Vagina (tissue), 2 donors: ENCODE results near the gene STAMBP.

ENCODE experiments used
- CTCF ChIP-seq, 3 experiments: fragments of 450-650 bp in 2 of 3; fragments of 200-600 bp in 1 of 3; sonication (generic) in 1 of 3; IDR thresholded peaks; one replicate each; pipeline ENCODE4 v1.5.1; 2017 to 2019; ENCODE audit warnings: antibody characterized with exemption in 3 of 3, mild to moderate bottlenecking in 2 of 3, moderate library complexity in 2 of 3
- POLR2A ChIP-seq, 2 donors: fragments of 450-650 bp; IDR thresholded peaks; one replicate each; pipeline ENCODE4 v1.6.1; 2017; ENCODE audit warnings: antibody characterized with exemption in 2 of 2, mild to moderate bottlenecking in 2 of 2, moderate library complexity in 2 of 2
- POLR2AphosphoS5 ChIP-seq, 2 donors: sonication (generic); formaldehyde crosslinking; IDR thresholded peaks; one replicate each; pipeline ENCODE4 v1.9.0; 2017; ENCODE audit warnings: antibody characterized with exemption in 2 of 2, mild to moderate bottlenecking in 2 of 2, low read depth in 1 of 2; ENCODE audit not compliant: insufficient read depth in 1 of 2

- peak; percentile 92 to 93 (median 93) for TF ChIP-seq CTCF (IDR thresholded peaks at IDR 0.05)
- no peak for TF ChIP-seq POLR2A (IDR thresholded peaks at IDR 0.05)
- peak; percentile 93 to 96 for TF ChIP-seq POLR2AphosphoS5 (IDR thresholded peaks at IDR 0.05; ENCODE audit: insufficient read depth in 1 of 2, low read depth in 1 of 2)
These were observed 49.1 kb upstream of the STAMBP start, which contains the start of gene DUSP11 for GRCh38 chr2:73779467-73780236.
